Measurements from ENCODE around the gene ST6GALNAC6. TPM values are rescaled to one million over a fixed set of nuclear protein-coding genes. Genes with fewer than 3 reads are reported as not detected.
A peak's percentile ranks its signal among the peaks of the same experiment; 100 is the strongest.

The ST6GALNAC6 gene, protein sequence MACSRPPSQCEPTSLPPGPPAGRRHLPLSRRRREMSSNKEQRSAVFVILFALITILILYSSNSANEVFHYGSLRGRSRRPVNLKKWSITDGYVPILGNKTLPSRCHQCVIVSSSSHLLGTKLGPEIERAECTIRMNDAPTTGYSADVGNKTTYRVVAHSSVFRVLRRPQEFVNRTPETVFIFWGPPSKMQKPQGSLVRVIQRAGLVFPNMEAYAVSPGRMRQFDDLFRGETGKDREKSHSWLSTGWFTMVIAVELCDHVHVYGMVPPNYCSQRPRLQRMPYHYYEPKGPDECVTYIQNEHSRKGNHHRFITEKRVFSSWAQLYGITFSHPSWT
- polyA plus RNA-seq (ENCODE audit: insufficient read length in 4 of 4) = 10 to 100 TPM; 41.4 to 53.1 (median 47.2) TPM

DNA sequence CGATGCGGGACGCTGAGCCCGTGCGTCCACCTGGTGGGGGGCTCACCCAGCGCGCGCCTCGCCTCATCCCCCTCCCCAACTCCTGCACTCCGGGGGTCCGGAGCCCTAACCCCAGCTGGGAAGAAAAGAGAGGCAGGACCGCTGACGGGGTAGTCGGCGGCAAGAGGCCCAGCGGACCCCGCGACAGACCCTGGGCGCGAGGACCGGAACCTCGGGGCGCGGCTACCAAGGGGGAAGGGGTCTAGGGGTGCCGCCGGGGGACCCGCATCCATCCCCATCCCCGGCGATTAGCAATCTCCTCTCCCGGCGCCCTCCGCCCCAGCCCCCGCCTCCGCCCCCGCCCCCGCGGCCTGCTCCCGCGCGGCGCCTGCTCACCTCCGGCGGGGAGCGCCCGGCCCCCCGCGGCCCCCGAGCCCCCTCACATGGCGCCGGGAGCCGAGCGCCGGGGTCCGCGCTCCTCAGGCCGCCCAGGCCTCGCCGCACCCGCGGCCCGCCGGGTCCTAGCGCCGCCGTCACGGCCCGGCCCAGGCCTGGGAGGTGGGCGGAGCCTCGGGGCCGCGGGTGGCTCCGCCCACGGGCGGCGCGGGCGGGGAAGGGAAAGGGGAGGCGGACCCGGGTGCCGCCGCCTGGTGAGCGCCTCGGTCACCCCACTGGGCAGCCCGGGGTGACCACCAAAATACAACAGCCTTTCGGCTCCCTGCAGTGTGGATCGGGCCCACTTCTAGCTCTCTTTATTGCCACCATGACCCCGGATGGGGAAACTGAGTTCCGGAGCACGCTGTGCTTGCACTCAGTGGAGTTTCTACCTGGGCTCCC, at the start of gene ST6GALNAC6:
Gene ST6GALNAC6 (minus strand): TSS at position 476 of the 816 bp plus-strand sequence. CDS start 1,622 bp downstream, outside the sequence.
- DNase-seq (ENCODE audit: low read depth in 4 of 4, low spot score in 2 of 4) = no peak

DNA sequence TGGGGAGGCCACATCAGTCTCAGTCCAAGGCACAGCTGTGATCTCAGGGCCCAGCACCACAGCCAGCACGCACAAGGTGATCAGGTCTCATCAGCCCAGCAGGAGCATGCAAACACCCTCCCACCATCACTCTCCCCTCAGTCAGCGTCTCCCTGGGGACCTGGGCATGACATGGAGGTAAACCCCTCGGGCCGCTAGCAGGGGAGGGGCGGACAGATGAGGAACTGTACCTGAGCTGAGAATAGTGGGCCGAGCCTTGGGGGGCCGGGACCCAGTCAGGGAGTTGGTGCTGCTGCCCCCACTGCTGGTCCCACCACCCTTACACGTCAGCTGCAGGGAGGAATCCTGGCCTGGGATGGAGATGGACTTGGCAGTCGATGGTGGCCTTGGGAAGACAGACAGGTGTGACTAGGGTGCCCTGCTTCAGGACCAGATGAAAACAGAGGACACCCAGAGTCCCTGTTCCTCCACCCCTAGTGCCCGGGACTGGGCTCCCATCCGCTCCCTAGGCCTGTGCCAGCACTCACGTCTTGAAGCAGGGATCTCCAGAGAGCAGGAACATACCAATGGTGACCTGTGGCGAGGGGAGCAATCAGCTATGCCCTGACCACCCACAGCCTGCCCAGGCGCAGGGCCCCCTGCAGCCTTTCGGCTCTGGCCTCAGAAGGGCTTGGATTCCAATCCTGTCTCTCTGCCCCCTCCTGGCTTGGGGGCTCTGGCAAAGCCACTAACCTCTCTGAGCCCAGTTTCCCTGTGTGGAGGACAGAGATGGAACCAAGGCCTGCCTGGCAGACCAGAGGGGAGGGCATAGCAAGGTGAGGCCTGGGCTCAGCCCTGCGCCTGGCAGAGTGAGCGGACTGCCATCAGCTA, 48.7 kb upstream of the ST6GALNAC6 start:
- no peak for DNase-seq (ENCODE audit: low read depth in 4 of 4, low spot score in 2 of 4)

DNA sequence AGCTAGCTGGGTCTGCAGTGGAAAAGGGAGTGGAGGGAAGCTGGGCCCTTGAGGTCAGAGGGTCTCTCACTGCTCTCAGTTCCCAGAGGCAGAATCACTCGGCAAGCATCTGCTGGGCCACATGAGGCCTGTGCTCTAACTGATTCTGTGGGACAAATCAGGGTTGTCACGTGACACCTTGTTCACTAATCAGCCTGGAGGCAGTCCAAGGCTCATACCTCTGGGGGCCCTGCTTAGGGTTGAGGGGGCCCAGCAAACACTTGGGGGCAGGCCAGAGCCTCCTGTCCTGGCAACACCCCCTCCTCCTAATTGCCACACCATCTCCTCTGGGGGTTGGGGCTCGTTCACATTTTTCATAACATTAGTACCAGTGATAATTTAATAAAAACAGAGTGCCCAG, 47.3 kb upstream of the ST6GALNAC6 start:
- no peak for DNase-seq (ENCODE audit: low read depth in 4 of 4, low spot score in 2 of 4)

DNA sequence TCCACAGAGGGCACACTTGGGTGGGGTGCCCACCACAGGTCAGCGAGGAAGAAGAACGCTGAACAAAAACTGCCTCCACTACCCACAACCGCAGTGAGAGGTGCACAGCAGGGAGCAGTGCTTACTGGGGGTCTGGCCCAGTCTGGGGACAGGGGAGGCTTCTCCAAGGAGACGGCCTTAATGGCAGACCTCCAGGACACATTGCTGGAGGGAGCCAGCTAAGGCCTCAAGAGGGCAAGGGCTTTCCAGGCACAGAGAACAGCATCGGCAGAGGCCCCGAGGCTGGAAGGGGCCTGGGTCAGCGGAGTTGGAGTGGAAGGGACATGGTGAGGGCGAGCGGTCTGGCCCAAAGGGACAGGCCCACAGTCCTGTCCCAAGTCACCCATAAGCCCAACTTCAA, 46.5 kb upstream of the ST6GALNAC6 start:
- no peak for DNase-seq (ENCODE audit: low read depth in 4 of 4, low spot score in 2 of 4)

DNA sequence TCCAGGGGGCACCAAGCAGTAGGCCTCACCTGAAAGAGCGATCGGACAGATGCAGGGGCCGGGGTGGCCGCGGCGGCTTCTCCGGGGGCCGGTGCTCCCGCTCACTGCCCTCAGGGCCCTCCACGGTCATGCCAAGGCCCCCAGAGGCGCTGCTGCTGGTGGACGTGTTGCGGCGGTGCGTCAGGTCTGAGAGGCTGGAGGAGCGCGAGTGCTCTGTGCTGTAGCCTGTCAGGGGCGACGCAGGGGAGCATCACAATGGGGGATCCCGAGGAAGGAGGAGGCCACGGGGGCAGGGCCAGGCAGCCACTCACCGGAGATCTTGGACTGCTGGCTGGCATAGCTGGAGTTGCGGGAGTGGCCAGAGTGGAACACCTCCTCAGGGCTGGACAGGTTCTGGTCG, 45.9 kb upstream of the ST6GALNAC6 start:
- no peak for DNase-seq (ENCODE audit: low read depth in 4 of 4, low spot score in 2 of 4)

DNA sequence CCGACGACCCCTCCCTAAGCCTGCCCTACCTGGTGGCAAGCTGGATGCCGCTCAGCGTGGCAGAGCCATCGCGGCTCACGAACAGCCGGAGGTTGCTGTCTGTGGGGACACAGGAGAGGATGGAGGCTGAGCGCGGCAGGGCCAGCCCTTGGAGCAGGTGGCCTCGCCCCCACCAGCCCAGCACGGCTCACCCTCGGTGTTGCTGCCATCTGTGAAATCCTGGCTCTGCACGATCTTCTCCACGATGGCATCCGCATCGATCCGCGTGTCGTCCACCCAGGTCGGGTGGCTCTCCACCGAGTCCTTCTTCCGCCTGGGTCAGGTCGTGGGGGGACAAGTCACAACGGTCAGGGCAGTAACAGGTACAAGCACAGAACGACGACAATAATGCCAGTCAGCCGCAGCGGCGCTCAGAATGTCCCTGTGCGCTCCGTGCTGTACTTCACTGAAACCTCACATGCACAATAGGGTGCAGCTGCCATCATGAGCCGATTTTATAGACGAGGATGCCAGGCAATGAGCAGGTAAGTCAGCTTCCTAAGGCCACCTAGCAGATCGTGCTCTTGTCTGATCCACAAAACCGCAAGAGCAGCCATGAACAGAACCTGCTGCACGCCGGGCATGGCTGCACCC, 45.3 kb upstream of the ST6GALNAC6 start:
- DNase-seq (ENCODE audit: low read depth in 4 of 4, low spot score in 2 of 4) = no peak

DNA sequence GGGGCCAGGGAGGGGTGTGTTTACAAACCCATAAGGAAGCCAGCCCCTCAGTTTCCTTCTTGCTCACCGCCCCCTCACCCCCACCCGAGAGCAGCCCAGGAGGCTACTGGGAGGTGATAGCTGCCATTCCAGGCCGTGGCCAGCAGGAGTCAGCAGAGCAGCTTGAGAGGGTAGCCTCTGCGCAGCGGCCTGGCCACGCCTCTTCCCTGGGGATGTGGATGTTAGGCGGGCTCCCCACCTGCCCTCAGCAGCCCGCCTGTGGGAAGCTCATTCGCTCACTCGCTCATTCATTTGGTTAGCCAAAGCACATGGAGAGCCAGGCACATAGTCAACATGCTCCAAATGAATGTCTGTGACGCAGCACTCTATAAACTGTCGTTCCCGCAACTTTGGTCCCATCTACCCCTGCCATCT, 44.3 kb upstream of the ST6GALNAC6 start:
- DNase-seq (ENCODE audit: low read depth in 4 of 4, low spot score in 2 of 4) = no peak

DNA sequence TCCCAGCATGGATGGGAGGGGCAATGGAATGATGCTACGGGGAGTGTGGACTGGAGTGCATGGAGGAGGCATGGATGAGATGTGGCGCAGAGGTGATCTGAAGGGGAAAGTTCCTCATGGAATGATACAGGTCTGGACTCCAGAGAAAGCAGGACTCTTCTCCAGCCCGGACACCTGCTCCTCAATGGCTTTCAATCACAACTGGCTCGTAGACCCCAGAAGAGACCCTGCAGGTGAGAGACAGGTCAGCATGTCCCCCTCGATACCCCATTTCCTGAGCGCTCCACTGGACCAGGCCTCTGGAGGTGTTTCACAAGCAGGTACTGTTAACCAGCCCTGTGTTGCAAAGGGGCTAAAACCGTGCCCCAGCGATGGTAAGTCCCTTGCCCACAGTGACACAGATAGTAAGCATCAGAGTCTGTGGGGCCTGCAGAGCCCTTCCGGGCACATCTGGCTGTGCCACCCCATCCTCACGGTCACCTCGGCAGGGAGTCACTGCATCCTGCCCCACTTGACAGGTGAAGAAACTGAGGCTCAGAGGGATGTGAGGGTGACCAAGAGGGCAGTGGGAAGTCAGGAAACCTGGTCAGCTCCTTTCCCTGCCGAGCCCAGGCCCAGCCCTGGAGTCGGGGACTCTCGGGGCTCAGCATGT, 43.7 kb upstream of the ST6GALNAC6 start:
- no peak for DNase-seq (ENCODE audit: low read depth in 4 of 4, low spot score in 2 of 4)

DNA sequence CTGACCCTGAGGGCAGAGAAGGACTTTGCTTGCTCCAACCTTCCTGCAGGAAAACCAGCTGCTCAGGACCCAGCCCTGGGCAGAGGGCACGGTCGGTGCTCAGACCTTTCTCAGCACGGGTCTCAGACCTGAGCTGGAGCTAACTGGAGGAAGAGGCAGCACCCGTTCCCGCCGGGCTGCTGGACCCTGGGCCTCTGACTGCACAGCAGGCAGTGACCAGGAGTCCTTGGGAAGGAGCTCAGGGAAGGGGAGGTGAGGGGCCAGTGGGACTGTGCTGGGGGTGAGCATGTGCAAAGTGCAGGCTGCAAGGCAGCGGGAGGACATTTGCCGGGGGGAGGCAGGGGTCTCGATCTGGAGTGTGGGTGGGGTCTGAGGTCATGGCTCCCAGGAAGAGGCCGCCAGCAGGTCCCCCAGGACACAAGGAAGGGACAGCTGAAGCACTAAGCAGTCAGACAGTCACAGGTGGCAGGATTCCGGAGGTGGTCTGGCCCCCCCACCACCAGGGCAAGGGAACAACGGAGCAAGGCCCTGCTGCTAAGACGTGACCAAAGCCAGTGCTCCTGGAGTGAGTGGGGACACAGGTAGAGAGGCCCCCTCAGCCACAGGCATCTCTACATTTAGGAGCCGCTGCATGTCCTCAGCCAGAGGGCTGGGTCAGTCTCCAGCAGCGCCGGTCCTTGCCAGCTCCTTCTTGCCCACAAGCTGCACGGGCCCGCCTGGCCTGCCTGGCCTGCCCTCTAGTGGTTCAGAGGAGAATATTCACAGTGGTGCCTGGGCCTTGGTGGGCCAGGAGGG, 43.0 kb upstream of the ST6GALNAC6 start:
- no peak for DNase-seq (ENCODE audit: low read depth in 4 of 4, low spot score in 2 of 4)

DNA sequence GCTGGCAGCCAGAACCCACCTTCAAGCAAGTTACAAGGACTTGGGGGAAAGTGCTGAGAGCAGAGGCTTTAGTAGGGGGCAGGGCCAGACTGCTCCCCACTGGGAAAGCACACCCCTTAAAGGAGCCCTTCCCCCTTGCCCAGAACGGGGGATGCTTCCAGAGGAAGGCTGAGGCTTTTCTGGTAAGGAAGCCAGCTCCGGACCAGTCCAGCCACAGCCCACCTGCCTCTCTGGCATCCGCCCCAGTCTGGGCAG, 42.5 kb upstream of the ST6GALNAC6 start:
- DNase-seq (ENCODE audit: low read depth in 4 of 4, low spot score in 2 of 4) = no peak

DNA sequence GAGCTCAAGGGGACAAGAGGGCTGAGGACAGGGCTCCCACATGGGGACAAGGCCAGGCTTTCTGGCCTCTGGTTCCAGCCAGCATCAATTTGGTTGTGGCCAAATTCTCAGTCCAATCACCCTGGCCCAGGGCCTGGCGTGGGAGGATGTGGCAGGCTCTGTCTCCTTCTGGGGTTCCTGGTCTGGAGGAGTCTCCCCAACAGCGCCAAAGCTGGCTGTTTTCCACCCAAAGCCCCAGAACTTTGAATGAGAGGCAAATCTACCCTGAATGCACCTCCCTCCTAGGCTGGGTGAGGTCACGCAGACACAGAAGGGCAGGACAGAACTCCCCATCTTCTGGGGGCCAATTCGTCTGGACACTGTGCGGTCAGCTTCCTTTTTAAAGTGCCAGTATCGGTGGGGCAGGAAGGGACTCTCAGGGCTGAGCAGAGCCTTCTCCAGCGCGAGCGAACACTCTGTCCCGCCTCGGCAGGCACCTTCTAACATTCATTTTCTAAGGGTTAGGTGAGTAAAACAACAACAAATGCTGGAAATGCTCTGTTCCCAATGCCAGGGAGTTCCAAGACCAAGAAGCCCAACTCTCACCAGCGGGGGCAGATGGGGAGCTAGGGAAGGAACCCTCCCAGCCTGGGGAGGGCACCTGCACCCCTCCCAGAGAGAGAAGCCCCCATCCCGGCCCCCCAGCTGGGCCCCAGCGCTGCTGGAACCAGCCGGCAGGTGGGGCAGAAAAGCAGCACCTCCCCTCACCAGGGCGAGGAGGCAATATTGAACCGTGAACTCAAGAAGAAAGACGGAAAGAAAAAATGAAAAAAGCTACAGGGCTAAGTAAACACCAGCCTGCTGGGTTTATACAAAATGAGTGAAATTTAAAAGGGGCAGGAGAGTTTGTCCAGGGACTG, 41.9 kb upstream of the ST6GALNAC6 start:
- no peak for DNase-seq (ENCODE audit: low read depth in 4 of 4, low spot score in 2 of 4)

DNA sequence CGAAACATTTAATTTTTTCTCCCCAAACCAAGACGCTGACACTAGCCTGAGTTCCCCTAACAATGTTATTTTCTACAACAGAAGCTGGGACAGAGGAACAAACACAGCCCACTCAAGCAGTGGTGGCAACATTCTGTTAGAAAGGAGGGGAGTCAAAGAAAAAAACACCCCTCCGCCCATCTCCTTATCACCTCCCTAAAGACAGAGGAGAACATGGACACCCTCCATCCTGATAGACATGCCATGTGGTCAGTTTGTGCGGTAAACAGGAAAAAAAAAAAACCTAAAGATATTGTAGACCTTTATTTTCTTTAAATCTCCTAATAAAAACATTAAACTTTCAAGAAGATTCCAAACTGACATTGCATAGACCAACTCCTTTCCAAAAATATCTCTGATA, 41.2 kb upstream of the ST6GALNAC6 start:
- no peak for DNase-seq (ENCODE audit: low read depth in 4 of 4, low spot score in 2 of 4)

DNA sequence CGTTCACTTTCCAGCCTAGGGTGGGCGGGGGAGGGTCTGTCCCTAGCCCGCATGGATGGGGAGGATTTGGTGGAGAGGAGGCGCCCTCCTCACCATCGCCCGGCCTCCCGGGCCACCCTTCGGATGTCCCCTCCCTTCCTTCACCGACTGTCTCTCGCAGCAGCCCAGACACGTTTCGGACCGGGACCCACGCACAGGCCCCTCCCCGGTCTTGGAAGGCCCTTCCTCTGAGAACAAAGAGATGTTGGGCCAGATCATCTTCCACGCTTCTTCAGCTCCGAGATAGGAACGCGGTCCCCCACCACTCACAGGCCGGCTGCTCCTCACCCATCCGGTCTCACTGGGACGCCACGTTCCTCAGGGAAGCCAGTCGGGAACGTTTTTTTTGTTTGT, 38.9 kb upstream of the ST6GALNAC6 start:
- DNase-seq (ENCODE audit: low read depth in 4 of 4, low spot score in 2 of 4) = no peak

DNA sequence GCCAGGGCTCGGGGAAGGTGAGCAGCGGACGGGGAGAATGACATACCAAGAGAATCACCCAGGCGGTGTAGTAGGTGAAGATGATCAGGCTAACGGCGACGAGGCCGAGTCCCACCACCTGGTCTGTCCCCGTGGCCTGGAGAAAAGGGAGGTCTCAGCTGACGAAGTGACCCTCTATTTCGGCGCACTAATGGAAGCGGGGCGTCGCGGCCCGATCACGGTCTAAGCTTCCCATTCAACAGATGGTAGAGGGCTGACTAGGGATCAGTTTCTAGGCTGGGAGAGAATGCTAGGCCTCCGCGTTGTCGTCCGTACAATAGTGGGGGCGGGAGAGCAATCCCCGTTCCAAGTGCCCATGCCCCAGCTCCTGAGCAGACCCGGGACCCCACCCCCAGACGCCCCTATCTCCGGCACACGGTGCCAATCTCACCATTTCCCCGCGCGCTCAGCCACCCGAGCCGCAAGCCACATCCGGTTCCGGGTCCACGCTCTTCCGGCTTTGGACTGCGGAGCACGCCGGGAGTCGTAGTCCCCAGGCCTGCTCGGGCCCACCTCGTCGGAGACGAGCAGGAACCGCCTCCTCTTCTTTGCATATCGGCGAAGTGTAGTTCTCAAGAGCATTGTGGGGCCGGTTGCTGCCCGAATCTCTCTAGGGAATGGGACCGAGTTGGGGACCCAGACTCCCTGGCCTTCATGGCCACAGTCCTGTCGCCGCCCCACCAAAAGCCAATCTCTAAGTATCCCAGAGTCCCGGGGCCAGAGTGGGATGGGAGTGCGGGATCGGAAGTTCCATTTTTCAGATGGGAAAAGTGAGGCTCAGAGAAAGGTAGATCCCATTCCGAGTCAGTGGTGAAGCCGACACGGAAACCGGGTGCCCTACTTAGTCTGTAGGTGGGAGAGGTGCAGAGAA, 38.2 kb upstream of the ST6GALNAC6 start, which contains the start of gene DPM2:
Gene DPM2 (minus strand): TSS at position 467 of the 910 bp plus-strand sequence. CDS start 34 bp downstream, at position 433.
- DNase-seq (ENCODE audit: low read depth in 4 of 4, low spot score in 2 of 4) = peak in 2 of 4 donors; percentile 75 to 79

DNA sequence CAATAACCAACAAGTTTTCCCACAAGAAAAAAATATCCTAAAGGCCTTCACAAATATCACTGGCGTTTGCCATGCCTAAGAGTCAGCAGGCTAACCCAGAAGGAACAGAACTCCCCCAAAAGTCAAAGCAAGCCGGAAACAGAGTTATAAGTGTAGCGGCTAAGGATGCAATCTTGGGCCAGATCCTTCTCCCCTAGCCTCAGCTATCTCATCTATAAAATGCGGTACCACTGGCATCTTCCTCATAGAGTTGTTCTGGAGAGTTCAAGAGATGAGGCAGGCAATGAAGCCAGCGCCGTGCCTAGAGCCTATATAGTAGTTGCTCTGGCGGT, 37.6 kb upstream of the ST6GALNAC6 start:
- no peak for DNase-seq (ENCODE audit: low read depth in 4 of 4, low spot score in 2 of 4)

DNA sequence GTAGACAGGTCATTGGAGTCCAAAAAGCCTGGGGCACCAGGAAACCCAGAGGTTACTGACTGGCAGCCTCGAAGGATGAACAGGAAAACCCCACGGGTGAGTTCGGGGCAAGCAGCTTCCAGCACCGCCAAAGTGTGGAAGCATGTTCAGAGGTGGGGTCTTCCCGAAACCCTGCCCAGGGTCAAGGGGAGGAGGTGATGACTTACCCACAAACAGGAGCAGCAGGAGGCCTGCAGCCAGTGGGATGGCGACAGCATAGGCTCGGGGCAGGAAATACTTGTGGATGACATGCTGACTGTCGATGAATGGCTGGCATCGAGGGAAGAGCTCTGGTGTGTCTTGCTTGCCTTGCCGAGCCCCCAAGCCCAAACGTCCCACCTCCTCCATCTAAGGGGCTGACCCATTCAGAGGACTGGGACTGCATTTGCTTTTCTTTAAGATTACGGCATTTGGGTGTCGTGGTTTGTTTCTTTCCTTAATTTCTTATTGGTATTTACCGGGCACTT, 37.0 kb upstream of the ST6GALNAC6 start:
- no peak for DNase-seq (ENCODE audit: low read depth in 4 of 4, low spot score in 2 of 4)

DNA sequence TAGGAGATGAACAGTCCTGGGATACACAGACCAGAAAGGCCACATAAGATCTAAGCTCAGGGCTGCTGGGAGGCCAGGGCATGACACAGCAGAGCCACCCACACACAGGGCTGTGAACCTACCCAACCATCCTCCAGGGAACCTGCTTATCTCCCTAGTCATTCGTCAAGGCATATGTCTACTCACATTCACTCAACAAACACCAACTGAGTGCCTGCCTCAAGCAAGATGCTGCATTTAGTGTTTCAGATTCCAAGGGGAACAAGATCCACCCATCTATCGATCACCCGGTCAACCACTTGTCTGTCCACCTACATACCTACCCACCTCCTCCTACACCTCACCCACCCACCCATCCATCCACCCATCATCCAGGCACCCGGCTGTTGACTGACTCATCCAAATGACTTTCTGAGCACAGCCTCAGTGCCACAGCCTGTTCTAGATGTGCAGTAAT, 36.4 kb upstream of the ST6GALNAC6 start:
- no peak for DNase-seq (ENCODE audit: low read depth in 4 of 4, low spot score in 2 of 4)

Data from left renal cortex interstitium (tissue), 4 donors.